H1 (cell line): ENCODE data around the gene SLC25A15. TPM values are rescaled to one million over a fixed set of nuclear protein-coding genes. Genes with fewer than 3 reads are reported as not detected.

Source experiments
- BRCA1 ChIP-seq: IDR thresholded peaks from 2 replicates; pipeline ENCODE4 v1.6.1; 2012; ENCODE audit warnings: low read depth, low read length, improper control_type of control experiment
- CBX5 ChIP-seq: fragments of 300-800, 300-1000 bp; sonication (generic); IDR thresholded peaks from 2 replicates; pipeline ENCODE4 v1.7.1; 2016; ENCODE audit warnings: antibody characterized with exemption, low read length, low read depth
- GABPA ChIP-seq: IDR thresholded peaks from 2 replicates; pipeline ENCODE4 v1.6.1; 2011; ENCODE audit warnings: mild to moderate bottlenecking, low read length, moderate library complexity, borderline replicate concordance; ENCODE audit not compliant: insufficient read depth
- POLR2A ChIP-seq, 2 experiments: IDR thresholded peaks; 1 replicate in 1 of 2; 2 replicates in 1 of 2; pipeline ENCODE4 v1.6.1; 2011; ENCODE audit warnings: low read depth in 2 of 2, low read length in 2 of 2, mild to moderate bottlenecking in 2 of 2; ENCODE audit errors: control extremely low read depth in 1 of 2
- SRF ChIP-seq: IDR thresholded peaks from 2 replicates; pipeline ENCODE4 v1.6.1; 2011; ENCODE audit warnings: mild to moderate bottlenecking, low read depth, low read length, moderate library complexity
- TBP ChIP-seq: IDR thresholded peaks from 2 replicates; pipeline ENCODE4 v1.6.1; 2011; ENCODE audit warnings: low read depth, low read length, improper control_type of control experiment
- TCF12 ChIP-seq: IDR thresholded peaks from 2 replicates; pipeline ENCODE4 v1.6.1; 2011; ENCODE audit warnings: low read depth, mild to moderate bottlenecking, low read length
- TEAD4 ChIP-seq: IDR thresholded peaks from 2 replicates; pipeline ENCODE4 v1.6.1; 2012; ENCODE audit warnings: low read depth, low read length, inconsistent platforms, mixed read lengths
- polyA plus RNA-seq, 7 experiments: library from polyadenylated mRNA; depleted of rRNA in 3 of 7; stranded (reverse) in 5 of 7; unstranded in 2 of 7; fragments of >200 nt in 5 of 7; fragments of 200-250 nt in 2 of 7; gene quantifications; 1 replicate in 5 of 7; 2 replicates in 1 of 7; 4 replicates in 1 of 7; pipeline versions ENCODE4 v1.2.1 to v1.2.3, GENCODE V29; 2011 to 2013; ENCODE audit warnings: missing spikeins in 2 of 7, mixed read lengths in 2 of 7
- total RNA-seq: library from RNA; stranded (reverse); fragmentation: NEBNext Ultra II Directional; extraction: Animal tissue kit (Norgen Biotek cat#: 25700); gene quantifications from 2 replicates; pipeline ENCODE4 v1.2.1, GENCODE V29; 2021
- TF ChIP-seq, protein P1 (sequence below), 3 experiments: IDR thresholded peaks; 1 replicate in 2 of 3; 2 replicates in 1 of 3; pipeline versions ENCODE4 v1.5.1 to v1.6.1; 2011; ENCODE audit warnings: low read length in 3 of 3, mild to moderate bottlenecking in 3 of 3, inconsistent platforms in 2 of 3, low read depth in 1 of 3, moderate library complexity in 1 of 3; ENCODE audit not compliant: insufficient read depth in 1 of 3; ENCODE audit errors: control extremely low read depth in 1 of 3

SLC25A15 gene
- total and polyA plus RNA-seq, 2 of the 8 experiments (the other 6 are each of a cell fraction or from before 2014, with no cell fraction given), result 12.4 to 23.4 TPM

DNA sequence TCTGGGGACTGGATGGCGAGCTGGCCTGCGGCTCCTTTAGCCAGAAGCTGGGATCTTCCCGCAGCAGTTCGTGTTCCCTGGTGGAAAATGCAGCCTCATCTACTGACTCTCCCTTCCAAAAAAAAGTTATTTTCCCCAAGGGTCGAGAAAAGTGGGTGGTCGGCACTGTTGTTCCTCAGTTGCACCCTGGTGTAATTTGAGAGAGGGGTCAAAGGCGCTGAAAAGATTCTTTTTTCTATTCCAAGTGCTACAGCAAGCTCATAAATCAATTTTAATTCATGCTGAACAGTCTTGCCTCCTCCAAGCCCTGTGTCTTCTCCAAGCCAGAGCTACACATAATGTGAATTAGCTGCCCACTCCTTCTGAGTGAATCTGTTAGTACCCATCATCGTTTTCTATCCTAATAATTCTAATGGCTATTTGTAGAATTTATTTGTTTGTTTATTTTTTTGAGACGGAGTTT, 774 bp downstream of the SLC25A15 start (continued):
- TF ChIP-seq, protein P1, sequence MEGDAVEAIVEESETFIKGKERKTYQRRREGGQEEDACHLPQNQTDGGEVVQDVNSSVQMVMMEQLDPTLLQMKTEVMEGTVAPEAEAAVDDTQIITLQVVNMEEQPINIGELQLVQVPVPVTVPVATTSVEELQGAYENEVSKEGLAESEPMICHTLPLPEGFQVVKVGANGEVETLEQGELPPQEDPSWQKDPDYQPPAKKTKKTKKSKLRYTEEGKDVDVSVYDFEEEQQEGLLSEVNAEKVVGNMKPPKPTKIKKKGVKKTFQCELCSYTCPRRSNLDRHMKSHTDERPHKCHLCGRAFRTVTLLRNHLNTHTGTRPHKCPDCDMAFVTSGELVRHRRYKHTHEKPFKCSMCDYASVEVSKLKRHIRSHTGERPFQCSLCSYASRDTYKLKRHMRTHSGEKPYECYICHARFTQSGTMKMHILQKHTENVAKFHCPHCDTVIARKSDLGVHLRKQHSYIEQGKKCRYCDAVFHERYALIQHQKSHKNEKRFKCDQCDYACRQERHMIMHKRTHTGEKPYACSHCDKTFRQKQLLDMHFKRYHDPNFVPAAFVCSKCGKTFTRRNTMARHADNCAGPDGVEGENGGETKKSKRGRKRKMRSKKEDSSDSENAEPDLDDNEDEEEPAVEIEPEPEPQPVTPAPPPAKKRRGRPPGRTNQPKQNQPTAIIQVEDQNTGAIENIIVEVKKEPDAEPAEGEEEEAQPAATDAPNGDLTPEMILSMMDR (IDR thresholded peaks at IDR 0.05; ENCODE audit: control extremely low read depth in 1 of 3, insufficient read depth in 1 of 3, low read depth in 1 of 3, low read length in 3 of 3), result no peak
- TF ChIP-seq BRCA1, result no peak
- no peak for TF ChIP-seq CBX5
- TF ChIP-seq TEAD4, result no peak
- TF ChIP-seq SRF, result no peak
- TF ChIP-seq TBP, result no peak
- no peak for TF ChIP-seq POLR2A (IDR thresholded peaks at IDR 0.05; ENCODE audit: control extremely low read depth in 1 of 2, low read depth in 2 of 2, low read length in 2 of 2)
- TF ChIP-seq TCF12, result no peak
- TF ChIP-seq GABPA, result no peak
